Transverse colon (tissue), 4 donors: ENCODE results near the gene ENTPD1.

Experiments
- EP300 ChIP-seq: sonication (generic); formaldehyde crosslinking; IDR thresholded peaks from one replicate; pipeline ENCODE4 v1.6.1; 2017; ENCODE audit warnings: antibody characterized with exemption, low read depth
- POLR2A ChIP-seq: fragments of 450-650 bp; IDR thresholded peaks from one replicate; pipeline ENCODE4 v1.6.1; 2016; ENCODE audit warnings: antibody characterized with exemption, mild to moderate bottlenecking, moderate library complexity
- POLR2AphosphoS5 ChIP-seq, 3 donors: sonication (generic); formaldehyde crosslinking; IDR thresholded peaks; one replicate each; pipeline ENCODE4 v1.6.1; 2016; ENCODE audit warnings: antibody characterized with exemption in 3 of 3
- TF ChIP-seq, protein P1 (sequence below), 5 experiments: fragments of 200-600 bp in 3 of 5; fragments of 450-650 bp in 2 of 5; sonication (generic) in 3 of 5; IDR thresholded peaks; 1 replicate in 2 of 5; 2 replicates in 3 of 5; pipeline ENCODE4 v1.5.1; 2016 to 2017; ENCODE audit warnings: antibody characterized with exemption in 5 of 5, inconsistent platforms in 3 of 5, mild to moderate bottlenecking in 2 of 5, moderate library complexity in 1 of 5

DNA sequence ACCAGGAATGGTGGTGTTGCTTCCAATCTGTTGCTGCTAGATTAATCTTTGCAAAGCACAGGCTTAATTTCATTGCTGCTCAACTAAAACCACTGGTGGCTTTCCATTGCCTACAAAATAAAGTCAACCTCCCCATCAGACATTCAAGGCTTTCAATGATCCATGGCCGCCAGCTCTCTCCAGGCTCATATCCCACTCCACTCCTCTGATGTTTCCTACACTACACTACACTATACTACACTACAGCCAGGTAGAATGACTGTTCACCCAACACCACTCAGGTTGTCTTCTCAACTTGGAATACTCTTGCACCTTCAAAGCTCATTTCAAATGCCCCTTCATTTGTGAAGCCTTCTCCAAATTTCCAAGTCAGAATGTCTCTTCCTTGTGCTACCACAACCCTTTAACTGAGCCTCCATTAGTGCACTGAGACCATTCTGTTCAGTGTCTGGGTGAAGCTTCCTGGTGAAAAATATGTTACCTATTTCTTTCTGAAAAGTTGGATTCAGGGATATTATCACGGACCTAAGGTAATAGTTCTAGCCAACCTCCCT is 116.3 kb downstream of the ENTPD1 start:
- TF ChIP-seq EP300 (no peak), POLR2A (no peak), POLR2AphosphoS5 (IDR thresholded peaks at IDR 0.05) (no peak)
- TF ChIP-seq, protein P1, sequence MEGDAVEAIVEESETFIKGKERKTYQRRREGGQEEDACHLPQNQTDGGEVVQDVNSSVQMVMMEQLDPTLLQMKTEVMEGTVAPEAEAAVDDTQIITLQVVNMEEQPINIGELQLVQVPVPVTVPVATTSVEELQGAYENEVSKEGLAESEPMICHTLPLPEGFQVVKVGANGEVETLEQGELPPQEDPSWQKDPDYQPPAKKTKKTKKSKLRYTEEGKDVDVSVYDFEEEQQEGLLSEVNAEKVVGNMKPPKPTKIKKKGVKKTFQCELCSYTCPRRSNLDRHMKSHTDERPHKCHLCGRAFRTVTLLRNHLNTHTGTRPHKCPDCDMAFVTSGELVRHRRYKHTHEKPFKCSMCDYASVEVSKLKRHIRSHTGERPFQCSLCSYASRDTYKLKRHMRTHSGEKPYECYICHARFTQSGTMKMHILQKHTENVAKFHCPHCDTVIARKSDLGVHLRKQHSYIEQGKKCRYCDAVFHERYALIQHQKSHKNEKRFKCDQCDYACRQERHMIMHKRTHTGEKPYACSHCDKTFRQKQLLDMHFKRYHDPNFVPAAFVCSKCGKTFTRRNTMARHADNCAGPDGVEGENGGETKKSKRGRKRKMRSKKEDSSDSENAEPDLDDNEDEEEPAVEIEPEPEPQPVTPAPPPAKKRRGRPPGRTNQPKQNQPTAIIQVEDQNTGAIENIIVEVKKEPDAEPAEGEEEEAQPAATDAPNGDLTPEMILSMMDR (IDR thresholded peaks at IDR 0.05) = no peak
